Endothelial cell (in vitro differentiated cells): Measurements from ENCODE around the gene GAGE12G. TPM values are rescaled to one million over a fixed set of nuclear protein-coding genes. Genes with fewer than 3 reads are reported as not detected.
"Not testable (repeated sequence)": the region's sequence is repeated elsewhere in the genome, so short reads cannot be mapped to it uniquely, and the experiment has no call there.

ENCODE experiments used
- DNase-seq: peaks from one replicate; pipeline ENCODE4 v3.0.0; 2021; ENCODE audit warnings: low spot score
- H3K27ac Mint-ChIP-seq: one replicate; pipeline ENCODE4 v1.8.0; 2021; ENCODE audit warnings: mixed read lengths, inconsistent platforms; ENCODE audit not compliant: unreplicated experiment
- H3K27me3 Mint-ChIP-seq: one replicate; pipeline ENCODE4 v1.8.0; 2021; ENCODE audit warnings: mild to moderate bottlenecking, moderate library complexity, mixed read lengths, inconsistent platforms; ENCODE audit not compliant: unreplicated experiment
- H3K36me3 Mint-ChIP-seq: one replicate; pipeline ENCODE4 v1.8.0; 2021; ENCODE audit warnings: mild to moderate bottlenecking, low read depth, mixed read lengths, inconsistent platforms; ENCODE audit not compliant: unreplicated experiment
- H3K4me1 Mint-ChIP-seq: one replicate; pipeline ENCODE4 v1.8.0; 2021; ENCODE audit warnings: mild to moderate bottlenecking, mixed read lengths, inconsistent platforms; ENCODE audit not compliant: unreplicated experiment
- H3K4me3 Mint-ChIP-seq: one replicate; pipeline ENCODE4 v1.8.0; 2021; ENCODE audit warnings: mild to moderate bottlenecking, mixed read lengths, inconsistent platforms; ENCODE audit not compliant: unreplicated experiment
- H3K9me3 Mint-ChIP-seq: one replicate; pipeline ENCODE4 v1.8.0; 2021; ENCODE audit warnings: mixed read lengths, inconsistent platforms; ENCODE audit not compliant: unreplicated experiment
- long read RNA-seq: library from polyadenylated mRNA; unstranded; transcript quantifications from one replicate; pipeline ENCODE4 v2.0.0, GENCODE V29; 2020; ENCODE audit not compliant: unreplicated experiment
- total RNA-seq: library from RNA; stranded (reverse); fragmentation: NEBNext Ultra II Directional; extraction: Animal tissue kit (Norgen Biotek cat#: 25700); gene quantifications from one replicate; pipeline ENCODE4 v1.2.1, GENCODE V29; 2021; ENCODE audit not compliant: unreplicated experiment

The GAGE12G gene, protein sequence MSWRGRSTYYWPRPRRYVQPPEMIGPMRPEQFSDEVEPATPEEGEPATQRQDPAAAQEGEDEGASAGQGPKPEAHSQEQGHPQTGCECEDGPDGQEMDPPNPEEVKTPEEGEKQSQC
- total RNA-seq, result not detected
- long read RNA-seq, result 0 reads

- H3K36me3 Mint-ChIP-seq, H3K9me3 Mint-ChIP-seq, H3K4me1 Mint-ChIP-seq, H3K27ac Mint-ChIP-seq, H3K4me3 Mint-ChIP-seq, DNase-seq, H3K27me3 Mint-ChIP-seq: not testable (repeated sequence)
Observed at GRCh38 chrX:49570100-49570499, at the start of gene GAGE12G. TSS of gene GAGE12G (plus strand) at chrX:49570400. CDS start at chrX:49571555, 1,155 bp downstream.

GRCh38 chrX:49531877-49532276, 38.3 kb upstream of the GAGE12G start, which contains the start of gene GAGE12C:
TSS of gene GAGE12C (plus strand) at chrX:49532177. CDS start at chrX:49533332, 1,155 bp downstream.
- not testable (repeated sequence) for H3K4me1 Mint-ChIP-seq, DNase-seq, H3K4me3 Mint-ChIP-seq, H3K27ac Mint-ChIP-seq, H3K36me3 Mint-ChIP-seq, H3K9me3 Mint-ChIP-seq, H3K27me3 Mint-ChIP-seq

- not testable (repeated sequence) for H3K36me3 Mint-ChIP-seq, H3K27ac Mint-ChIP-seq
Observed at GRCh38 chrX:49541433-49541832, 28.8 kb upstream of the GAGE12G start, which contains the start of gene GAGE12D. TSS of gene GAGE12D (plus strand) at chrX:49541733. CDS start at chrX:49542888, 1,155 bp downstream.

DNA sequence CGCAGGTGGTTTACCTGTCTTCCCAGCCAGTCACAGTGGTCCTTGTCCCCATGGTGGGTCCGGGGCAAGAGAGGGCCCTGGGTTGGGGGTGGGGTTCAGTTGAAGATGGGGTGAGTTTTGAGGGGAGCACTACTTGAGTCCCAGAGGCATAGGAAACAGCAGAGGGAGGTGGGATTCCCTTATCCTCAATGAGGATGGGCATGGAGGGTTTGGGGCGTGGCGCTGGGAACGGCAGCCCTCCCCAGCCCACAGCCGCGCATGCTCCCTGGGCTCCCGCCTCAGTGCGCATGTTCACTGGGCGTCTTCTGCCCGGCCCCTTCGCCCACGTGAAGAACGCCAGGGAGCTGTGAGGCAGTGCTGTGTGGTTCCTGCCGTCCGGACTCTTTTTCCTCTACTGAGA, 19.2 kb upstream of the GAGE12G start, which contains the start of gene GAGE12E:
GAGE12E (plus strand) TSS at position 301 of the 400 bp plus-strand sequence. CDS start 1,155 bp downstream, outside the sequence.
- H3K27ac Mint-ChIP-seq, H3K36me3 Mint-ChIP-seq, H3K27me3 Mint-ChIP-seq, H3K4me3 Mint-ChIP-seq, DNase-seq, H3K4me1 Mint-ChIP-seq, H3K9me3 Mint-ChIP-seq: not testable (repeated sequence)

More at GRCh38 chrX:49541433-49541832, 28.8 kb upstream of the GAGE12G start, which contains the start of gene GAGE12D:
- H3K9me3 Mint-ChIP-seq, H3K4me3 Mint-ChIP-seq, H3K4me1 Mint-ChIP-seq, DNase-seq, H3K27me3 Mint-ChIP-seq: not testable (repeated sequence)

GRCh38 chrX:49560542-49560941, 9.7 kb upstream of the GAGE12G start, which contains the start of gene GAGE12F:
TSS of gene GAGE12F (plus strand) at chrX:49560842. CDS start at chrX:49561997, 1,155 bp downstream.
- H3K4me3 Mint-ChIP-seq, H3K4me1 Mint-ChIP-seq, H3K27ac Mint-ChIP-seq, H3K27me3 Mint-ChIP-seq, H3K36me3 Mint-ChIP-seq, H3K9me3 Mint-ChIP-seq, DNase-seq: not testable (repeated sequence)

DNA sequence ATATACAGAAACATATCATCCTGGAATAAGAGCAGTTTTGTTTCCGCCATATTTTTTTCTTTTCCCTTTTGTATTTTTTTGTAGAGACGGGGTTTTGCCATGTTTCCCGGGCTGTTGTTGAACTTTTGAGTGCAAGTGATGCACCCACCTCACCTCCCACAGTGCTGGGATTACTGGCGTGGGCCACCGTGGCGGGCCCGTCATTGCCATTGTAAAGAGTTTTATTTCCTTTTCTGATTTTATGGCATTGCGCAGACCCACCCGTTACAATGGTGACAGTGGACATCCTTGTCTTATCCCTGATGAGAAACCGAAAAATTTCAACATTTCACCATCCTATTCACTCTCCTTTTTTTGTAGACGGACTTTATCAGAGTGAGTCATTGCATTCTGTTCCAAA, 1.5 kb upstream of the GAGE12G start:
- not testable (repeated sequence) for H3K4me3 Mint-ChIP-seq, H3K4me1 Mint-ChIP-seq, H3K9me3 Mint-ChIP-seq, DNase-seq, H3K36me3 Mint-ChIP-seq, H3K27ac Mint-ChIP-seq, H3K27me3 Mint-ChIP-seq

GRCh38 chrX:49569152-49569551, 1.0 kb upstream of the GAGE12G start:
- DNase-seq, H3K27ac Mint-ChIP-seq, H3K27me3 Mint-ChIP-seq, H3K9me3 Mint-ChIP-seq, H3K4me3 Mint-ChIP-seq, H3K4me1 Mint-ChIP-seq, H3K36me3 Mint-ChIP-seq: not testable (repeated sequence)

DNA sequence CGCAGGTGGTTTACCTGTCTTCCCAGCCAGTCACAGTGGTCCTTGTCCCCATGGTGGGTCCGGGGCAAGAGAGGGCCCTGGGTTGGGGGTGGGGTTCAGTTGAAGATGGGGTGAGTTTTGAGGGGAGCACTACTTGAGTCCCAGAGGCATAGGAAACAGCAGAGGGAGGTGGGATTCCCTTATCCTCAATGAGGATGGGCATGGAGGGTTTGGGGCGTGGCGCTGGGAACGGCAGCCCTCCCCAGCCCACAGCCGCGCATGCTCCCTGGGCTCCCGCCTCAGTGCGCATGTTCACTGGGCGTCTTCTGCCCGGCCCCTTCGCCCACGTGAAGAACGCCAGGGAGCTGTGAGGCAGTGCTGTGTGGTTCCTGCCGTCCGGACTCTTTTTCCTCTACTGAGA, 9.4 kb downstream of the GAGE12G start, which contains the start of gene GAGE12H:
GAGE12H (plus strand) TSS at position 301 of the 400 bp plus-strand sequence. CDS start 1,155 bp downstream, outside the sequence.
- H3K4me1 Mint-ChIP-seq, H3K9me3 Mint-ChIP-seq, H3K36me3 Mint-ChIP-seq, H3K27me3 Mint-ChIP-seq, DNase-seq, H3K27ac Mint-ChIP-seq, H3K4me3 Mint-ChIP-seq: not testable (repeated sequence)

- H3K4me3 Mint-ChIP-seq, H3K4me1 Mint-ChIP-seq, H3K27ac Mint-ChIP-seq, H3K36me3 Mint-ChIP-seq, DNase-seq, H3K27me3 Mint-ChIP-seq, H3K9me3 Mint-ChIP-seq: not testable (repeated sequence)
Observed at GRCh38 chrX:49589196-49589595, 19.0 kb downstream of the GAGE12G start, which contains the start of gene GAGE2A. TSS of gene GAGE2A (plus strand) at chrX:49589496. CDS start at chrX:49590651, 1,155 bp downstream.

GRCh38 chrX:49589769-49590478, 19.7 kb downstream of the GAGE12G start:
- not testable (repeated sequence) for H3K4me3 Mint-ChIP-seq, H3K9me3 Mint-ChIP-seq, H3K27ac Mint-ChIP-seq, H3K4me1 Mint-ChIP-seq, H3K36me3 Mint-ChIP-seq, H3K27me3 Mint-ChIP-seq
- DNase-seq, result peak; percentile 1

DNA sequence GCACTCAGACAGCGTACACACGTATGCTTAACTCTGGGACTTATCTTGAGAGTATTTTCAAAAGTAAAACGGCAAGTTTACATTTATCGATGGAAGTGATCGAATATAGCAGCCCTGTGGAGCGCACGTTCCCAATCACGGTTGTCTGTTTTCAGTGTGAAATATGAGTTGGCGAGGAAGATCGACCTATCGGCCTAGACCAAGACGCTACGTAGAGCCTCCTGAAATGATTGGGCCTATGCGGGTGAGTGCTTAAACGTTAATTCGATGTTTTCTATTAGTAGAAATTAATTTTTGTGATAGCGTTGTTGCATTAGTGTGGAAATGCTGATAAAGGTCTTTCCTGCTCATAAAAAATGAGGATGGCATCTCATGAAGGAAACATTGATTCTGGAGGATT, 20.3 kb downstream of the GAGE12G start:
- H3K9me3 Mint-ChIP-seq, DNase-seq, H3K4me1 Mint-ChIP-seq, H3K27ac Mint-ChIP-seq, H3K36me3 Mint-ChIP-seq, H3K27me3 Mint-ChIP-seq, H3K4me3 Mint-ChIP-seq: not testable (repeated sequence)

GRCh38 chrX:49598720-49599119, 28.5 kb downstream of the GAGE12G start, which contains the start of gene GAGE1:
TSS of gene GAGE1 (plus strand) at chrX:49599020. CDS start at chrX:49600175, 1,155 bp downstream.
- not testable (repeated sequence) for H3K27ac Mint-ChIP-seq, H3K36me3 Mint-ChIP-seq, H3K4me3 Mint-ChIP-seq, H3K27me3 Mint-ChIP-seq, H3K9me3 Mint-ChIP-seq, H3K4me1 Mint-ChIP-seq, DNase-seq
